WTC11 (cell line): ENCODE measurements around the gene MTUS2. TPM values are rescaled to one million over a fixed set of nuclear protein-coding genes. Genes with fewer than 3 reads are reported as not detected.

Source experiments
- ATAC-seq: fragments of 200-7000 bp; cut with Tn5 transposase; 2 replicates; pipeline ENCODE4 v1.10.0; 2021; ENCODE audit warnings: mild to moderate bottlenecking, moderate library complexity
- CTCF ChIA-PET: fragments of 300-600 bp; sonication (Branson Sonifier 250); formaldehyde crosslinking; loops from one replicate; lab custom pipeline; 2021; ENCODE audit warnings: antibody characterized with exemption; lab: Charles Lee
- POLR2A ChIA-PET: fragments of 350-600 bp; sonication (Branson Sonifier 250); formaldehyde crosslinking; loops from one replicate; lab custom pipeline; 2021; ENCODE audit warnings: antibody characterized with exemption; lab: Charles Lee
- DNase-seq: peaks from one replicate; pipeline ENCODE4 v3.0.0; 2021; ENCODE audit warnings: low spot score
- H3K27ac Mint-ChIP-seq: 2 replicates; pipeline ENCODE4 v1.8.0; 2021; ENCODE audit warnings: mixed read lengths
- H3K27me3 Mint-ChIP-seq: 2 replicates; pipeline ENCODE4 v1.8.0; 2021; ENCODE audit warnings: low read depth, mild to moderate bottlenecking, moderate library complexity, mixed read lengths
- H3K36me3 Mint-ChIP-seq: 2 replicates; pipeline ENCODE4 v1.8.0; 2021; ENCODE audit warnings: mixed read lengths
- H3K4me1 Mint-ChIP-seq: 2 replicates; pipeline ENCODE4 v1.8.0; 2022; ENCODE audit warnings: mixed read lengths
- H3K4me3 Mint-ChIP-seq: 2 replicates; pipeline ENCODE4 v1.8.0; 2021; ENCODE audit warnings: mild to moderate bottlenecking, moderate library complexity, mixed read lengths
- H3K9me3 Mint-ChIP-seq: 2 replicates; pipeline ENCODE4 v1.8.0; 2021; ENCODE audit warnings: mixed read lengths
- CTCF ChIP-seq: fragments of 200-600 bp; IDR thresholded peaks from 2 replicates; pipeline ENCODE4 v1.8.0; 2022; ENCODE audit warnings: antibody characterized with exemption
- GRHL2 ChIP-seq: fragments of 250-450 bp; sonication (Bioruptor Pico); IDR thresholded peaks from 2 replicates; pipeline ENCODE4 v1.8.0; 2022; ENCODE audit warnings: mild to moderate bottlenecking, moderate library complexity; ENCODE audit not compliant: insufficient replicate concordance, severe bottlenecking
- GTF2I ChIP-seq: fragments of 250-450 bp; sonication (Bioruptor Pico); conservative IDR thresholded peaks from 2 replicates; pipeline ENCODE4 v1.4.0; 2021; ENCODE audit warnings: mild to moderate bottlenecking
- IRF1 ChIP-seq: sonication (generic); formaldehyde crosslinking; IDR thresholded peaks from 2 replicates; pipeline ENCODE4 v1.8.0; 2023; ENCODE audit warnings: missing genetic modification reagents
- NFYB ChIP-seq: sonication (generic); formaldehyde crosslinking; conservative IDR thresholded peaks from 2 replicates; pipeline ENCODE4 v1.8.0; 2022; ENCODE audit warnings: low read depth, missing genetic modification reagents
- NR1H2 ChIP-seq: sonication (generic); formaldehyde crosslinking; IDR thresholded peaks from 2 replicates; pipeline ENCODE4 v1.9.0; 2021; ENCODE audit warnings: mild to moderate bottlenecking, moderate library complexity, missing genetic modification reagents
- PRRX2 ChIP-seq: fragments of 250-450 bp; sonication (Bioruptor Pico); IDR thresholded peaks from 2 replicates; pipeline ENCODE4 v1.8.0; 2021; ENCODE audit warnings: mild to moderate bottlenecking
- SMAD3 ChIP-seq: sonication (generic); formaldehyde crosslinking; IDR thresholded peaks from 2 replicates; pipeline ENCODE4 v1.8.0; 2022; ENCODE audit warnings: missing genetic modification reagents, mild to moderate bottlenecking, borderline replicate concordance
- SP1 ChIP-seq: sonication (generic); formaldehyde crosslinking; conservative IDR thresholded peaks from 2 replicates; pipeline ENCODE4 v1.8.1; 2022; ENCODE audit warnings: missing genetic modification reagents
- TCF7 ChIP-seq: sonication (generic); formaldehyde crosslinking; IDR thresholded peaks from 2 replicates; pipeline ENCODE4 v1.8.0; 2022; ENCODE audit warnings: mild to moderate bottlenecking, low read depth, missing genetic modification reagents, moderate library complexity
- TEAD1 ChIP-seq: sonication (generic); formaldehyde crosslinking; IDR thresholded peaks from 2 replicates; pipeline ENCODE4 v1.8.0; 2022; ENCODE audit warnings: mild to moderate bottlenecking, missing genetic modification reagents
- ZNF425 ChIP-seq: fragments of 250-450 bp; sonication (Bioruptor Pico); conservative IDR thresholded peaks from 2 replicates; pipeline ENCODE4 v1.9.0; 2021; ENCODE audit warnings: mild to moderate bottlenecking
- ZSCAN18 ChIP-seq: fragments of 250-450 bp; sonication (Bioruptor Pico); IDR thresholded peaks from 2 replicates; pipeline ENCODE4 v2.1.2; 2022; ENCODE audit warnings: mild to moderate bottlenecking, moderate library complexity
- total RNA-seq: library from RNA; stranded (reverse); gene quantifications from 3 replicates; pipeline ENCODE4 v1.2.3, GENCODE V29; 2021
- TF ChIP-seq, protein P1 (sequence below): fragments of 250-450 bp; sonication (Bioruptor Pico); IDR thresholded peaks from 2 replicates; pipeline ENCODE4 v1.9.0; 2021; ENCODE audit warnings: moderate library complexity, mild to moderate bottlenecking, inconsistent platforms, borderline replicate concordance
- TF ChIP-seq, protein P2 (sequence below): sonication (generic); formaldehyde crosslinking; IDR thresholded peaks from 2 replicates; pipeline ENCODE4 v1.8.1; 2022; ENCODE audit warnings: mild to moderate bottlenecking, missing genetic modification reagents, moderate library complexity, borderline replicate concordance
- TF ChIP-seq, protein P3 (sequence below): sonication (generic); formaldehyde crosslinking; IDR thresholded peaks from 2 replicates; pipeline ENCODE4 v1.8.1; 2023; ENCODE audit warnings: mild to moderate bottlenecking, missing genetic modification reagents
- TF ChIP-seq, protein P4 (sequence below): sonication (generic); formaldehyde crosslinking; IDR thresholded peaks from 2 replicates; pipeline ENCODE4 v1.8.1; 2023; ENCODE audit warnings: mild to moderate bottlenecking, missing genetic modification reagents, moderate library complexity
- TF ChIP-seq, protein P5 (sequence below): fragments of 250-450 bp; sonication (Bioruptor Pico); IDR thresholded peaks from 2 replicates; pipeline ENCODE4 v1.8.0; 2021; ENCODE audit warnings: mild to moderate bottlenecking

Gene MTUS2
- total RNA-seq, 1 experiment from 2014 or later: 0.22 TPM

- ATAC-seq: no peak
- H3K4me3 Mint-ChIP-seq: no peak overlapping the region
- TF ChIP-seq TCF7 (CRISPR knock-in tag) (no peak), TEAD1 (CRISPR knock-in tag) (no peak), PRRX2 (no peak), ZNF425 (no peak), NFYB (CRISPR knock-in tag) (no peak), IRF1 (CRISPR knock-in tag) (no peak), NR1H2 (CRISPR knock-in tag) (no peak), CTCF (no peak), SMAD3 (no peak), SP1 (no peak), GTF2I (CRISPR knock-in tag) (no peak), GRHL2 (CRISPR knock-in tag) (no peak), ZSCAN18 (CRISPR knock-in tag) (no peak)
- TF ChIP-seq, protein P1, sequence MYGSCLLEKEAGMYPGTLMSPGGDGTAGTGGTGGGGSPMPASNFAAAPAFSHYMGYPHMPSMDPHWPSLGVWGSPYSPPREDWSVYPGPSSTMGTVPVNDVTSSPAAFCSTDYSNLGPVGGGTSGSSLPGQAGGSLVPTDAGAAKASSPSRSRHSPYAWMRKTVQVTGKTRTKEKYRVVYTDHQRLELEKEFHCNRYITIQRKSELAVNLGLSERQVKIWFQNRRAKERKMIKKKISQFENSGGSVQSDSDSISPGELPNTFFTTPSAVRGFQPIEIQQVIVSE (CRISPR knock-in tag): no peak
- TF ChIP-seq, protein P2, sequence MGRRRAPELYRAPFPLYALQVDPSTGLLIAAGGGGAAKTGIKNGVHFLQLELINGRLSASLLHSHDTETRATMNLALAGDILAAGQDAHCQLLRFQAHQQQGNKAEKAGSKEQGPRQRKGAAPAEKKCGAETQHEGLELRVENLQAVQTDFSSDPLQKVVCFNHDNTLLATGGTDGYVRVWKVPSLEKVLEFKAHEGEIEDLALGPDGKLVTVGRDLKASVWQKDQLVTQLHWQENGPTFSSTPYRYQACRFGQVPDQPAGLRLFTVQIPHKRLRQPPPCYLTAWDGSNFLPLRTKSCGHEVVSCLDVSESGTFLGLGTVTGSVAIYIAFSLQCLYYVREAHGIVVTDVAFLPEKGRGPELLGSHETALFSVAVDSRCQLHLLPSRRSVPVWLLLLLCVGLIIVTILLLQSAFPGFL: no peak
- TF ChIP-seq, protein P3, sequence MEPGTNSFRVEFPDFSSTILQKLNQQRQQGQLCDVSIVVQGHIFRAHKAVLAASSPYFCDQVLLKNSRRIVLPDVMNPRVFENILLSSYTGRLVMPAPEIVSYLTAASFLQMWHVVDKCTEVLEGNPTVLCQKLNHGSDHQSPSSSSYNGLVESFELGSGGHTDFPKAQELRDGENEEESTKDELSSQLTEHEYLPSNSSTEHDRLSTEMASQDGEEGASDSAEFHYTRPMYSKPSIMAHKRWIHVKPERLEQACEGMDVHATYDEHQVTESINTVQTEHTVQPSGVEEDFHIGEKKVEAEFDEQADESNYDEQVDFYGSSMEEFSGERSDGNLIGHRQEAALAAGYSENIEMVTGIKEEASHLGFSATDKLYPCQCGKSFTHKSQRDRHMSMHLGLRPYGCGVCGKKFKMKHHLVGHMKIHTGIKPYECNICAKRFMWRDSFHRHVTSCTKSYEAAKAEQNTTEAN: no peak
- TF ChIP-seq, protein P4, sequence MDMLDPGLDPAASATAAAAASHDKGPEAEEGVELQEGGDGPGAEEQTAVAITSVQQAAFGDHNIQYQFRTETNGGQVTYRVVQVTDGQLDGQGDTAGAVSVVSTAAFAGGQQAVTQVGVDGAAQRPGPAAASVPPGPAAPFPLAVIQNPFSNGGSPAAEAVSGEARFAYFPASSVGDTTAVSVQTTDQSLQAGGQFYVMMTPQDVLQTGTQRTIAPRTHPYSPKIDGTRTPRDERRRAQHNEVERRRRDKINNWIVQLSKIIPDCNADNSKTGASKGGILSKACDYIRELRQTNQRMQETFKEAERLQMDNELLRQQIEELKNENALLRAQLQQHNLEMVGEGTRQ: no peak
- TF ChIP-seq, protein P5, sequence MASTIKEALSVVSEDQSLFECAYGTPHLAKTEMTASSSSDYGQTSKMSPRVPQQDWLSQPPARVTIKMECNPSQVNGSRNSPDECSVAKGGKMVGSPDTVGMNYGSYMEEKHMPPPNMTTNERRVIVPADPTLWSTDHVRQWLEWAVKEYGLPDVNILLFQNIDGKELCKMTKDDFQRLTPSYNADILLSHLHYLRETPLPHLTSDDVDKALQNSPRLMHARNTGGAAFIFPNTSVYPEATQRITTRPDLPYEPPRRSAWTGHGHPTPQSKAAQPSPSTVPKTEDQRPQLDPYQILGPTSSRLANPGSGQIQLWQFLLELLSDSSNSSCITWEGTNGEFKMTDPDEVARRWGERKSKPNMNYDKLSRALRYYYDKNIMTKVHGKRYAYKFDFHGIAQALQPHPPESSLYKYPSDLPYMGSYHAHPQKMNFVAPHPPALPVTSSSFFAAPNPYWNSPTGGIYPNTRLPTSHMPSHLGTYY (CRISPR knock-in tag): no peak
- no peaks in the 10 kb centered on the region for H3K4me1 Mint-ChIP-seq
- POLR2A ChIA-PET: no interaction called here
- no peak overlapping the region for H3K27ac Mint-ChIP-seq
- CTCF ChIA-PET: interaction anchor here (0.6 kb wide), 1 partner anchor 1542 kb away, joined by 3 read pairs; no protein-coding TSS in a partner anchor
- no peaks in the 10 kb centered on the region for H3K36me3 Mint-ChIP-seq
- DNase-seq: no peak
- H3K9me3 Mint-ChIP-seq: peaks cover 4% of the 10 kb centered on the region; the same call in 1 of the 2 replicates
- no peaks in the 10 kb centered on the region for H3K27me3 Mint-ChIP-seq
These were observed 208.7 kb downstream of the MTUS2 start for GRCh38 chr13:29028868-29029267.
